ENCODE results near the gene PBX1.

The PBX1 gene

DNA sequence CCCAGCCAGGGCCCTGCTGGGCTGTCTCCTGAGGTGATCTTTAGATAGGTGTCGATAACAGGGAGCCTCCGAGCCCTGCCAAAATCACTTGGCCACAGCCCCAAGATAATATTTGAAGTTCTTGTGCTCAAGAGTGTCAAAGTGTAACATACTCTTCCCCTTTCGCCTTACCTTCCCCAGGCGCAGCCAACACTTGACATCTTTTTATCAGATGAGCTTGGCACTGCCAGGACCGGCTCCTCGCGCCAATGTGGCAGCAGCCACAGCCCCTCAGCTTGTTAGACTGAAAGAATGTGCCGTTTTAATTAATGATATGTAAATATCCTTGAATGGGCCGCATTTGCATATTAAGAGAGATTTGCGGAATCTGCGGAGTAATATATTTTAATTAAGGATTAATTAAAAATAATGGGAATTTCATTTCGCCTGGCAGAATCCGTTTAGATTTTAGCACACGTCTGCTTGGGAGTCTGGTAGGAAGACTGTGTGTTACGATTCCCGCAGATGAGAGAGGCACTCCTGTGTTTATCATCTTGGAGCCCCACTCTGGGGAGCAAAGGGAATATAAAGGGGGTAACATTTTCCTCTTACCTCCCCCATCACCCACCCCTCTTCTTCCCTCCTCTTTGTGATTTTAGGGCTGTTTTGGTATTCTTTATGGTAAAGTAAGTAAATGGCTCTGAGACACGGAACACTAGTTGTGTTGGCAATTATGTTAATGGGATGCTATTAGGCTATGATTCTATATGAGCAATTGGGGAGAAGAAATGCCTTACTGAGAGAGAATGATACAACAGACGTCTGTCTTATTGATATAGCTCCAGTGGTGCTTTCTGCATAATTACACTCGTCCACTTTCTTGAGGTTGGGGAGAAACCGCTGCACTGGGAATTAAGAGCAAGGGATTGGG lies 109.8 kb downstream of the PBX1 start:
- Histone ChIP-seq H3K79me2 (ENCODE audit: low read length) (0 out of 2 replicates have a peak, but pooled peaks cover 6% of the 10 kb centered on the region), H3K27ac (ENCODE audit: low read length) (no peak overlapping the region), H3K4me2 (ENCODE audit: low read depth, low read length) (no peak overlapping the region), H3K36me3 (replicated peaks; ENCODE audit: insufficient read depth, low read length) (no peaks in the 10 kb centered on the region), H3K27me3 (replicated peaks; ENCODE audit: insufficient read depth, low read length) (no peaks in the 10 kb centered on the region), H3K4me3 (ENCODE audit: low read length) (no peak overlapping the region), H4K20me1 (ENCODE audit: insufficient read depth, low read length) (no peaks in the 10 kb centered on the region), H3F3A (ENCODE audit: insufficient read depth, low read length) (peaks cover 7% of the 10 kb centered on the region; the same call in 1 of the 2 replicates), H2AFZ (ENCODE audit: low read length) (no peak overlapping the region), H3K9ac (ENCODE audit: low read length) (no peak overlapping the region), H3K4me1 (ENCODE audit: low read length) (peaks cover 15% of the 10 kb centered on the region), H3K9me3 (replicated peaks; ENCODE audit: insufficient read depth, low read length) (no peaks in the 10 kb centered on the region), H3K9me2 (replicated peaks; ENCODE audit: insufficient read depth, low read length) (no peaks in the 10 kb centered on the region)
- DNase-seq = no peak
- TF ChIP-seq EZH2 (optimal IDR thresholded peaks at IDR 0.05; ENCODE audit: low read depth, low read length) (no peak), EZH2phosphoT487 (IDR thresholded peaks at IDR 0.05; ENCODE audit: low read length) (no peak)
- TF ChIP-seq, protein P1, sequence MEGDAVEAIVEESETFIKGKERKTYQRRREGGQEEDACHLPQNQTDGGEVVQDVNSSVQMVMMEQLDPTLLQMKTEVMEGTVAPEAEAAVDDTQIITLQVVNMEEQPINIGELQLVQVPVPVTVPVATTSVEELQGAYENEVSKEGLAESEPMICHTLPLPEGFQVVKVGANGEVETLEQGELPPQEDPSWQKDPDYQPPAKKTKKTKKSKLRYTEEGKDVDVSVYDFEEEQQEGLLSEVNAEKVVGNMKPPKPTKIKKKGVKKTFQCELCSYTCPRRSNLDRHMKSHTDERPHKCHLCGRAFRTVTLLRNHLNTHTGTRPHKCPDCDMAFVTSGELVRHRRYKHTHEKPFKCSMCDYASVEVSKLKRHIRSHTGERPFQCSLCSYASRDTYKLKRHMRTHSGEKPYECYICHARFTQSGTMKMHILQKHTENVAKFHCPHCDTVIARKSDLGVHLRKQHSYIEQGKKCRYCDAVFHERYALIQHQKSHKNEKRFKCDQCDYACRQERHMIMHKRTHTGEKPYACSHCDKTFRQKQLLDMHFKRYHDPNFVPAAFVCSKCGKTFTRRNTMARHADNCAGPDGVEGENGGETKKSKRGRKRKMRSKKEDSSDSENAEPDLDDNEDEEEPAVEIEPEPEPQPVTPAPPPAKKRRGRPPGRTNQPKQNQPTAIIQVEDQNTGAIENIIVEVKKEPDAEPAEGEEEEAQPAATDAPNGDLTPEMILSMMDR (IDR thresholded peaks at IDR 0.05; ENCODE audit: low read length) = no peak

DNA sequence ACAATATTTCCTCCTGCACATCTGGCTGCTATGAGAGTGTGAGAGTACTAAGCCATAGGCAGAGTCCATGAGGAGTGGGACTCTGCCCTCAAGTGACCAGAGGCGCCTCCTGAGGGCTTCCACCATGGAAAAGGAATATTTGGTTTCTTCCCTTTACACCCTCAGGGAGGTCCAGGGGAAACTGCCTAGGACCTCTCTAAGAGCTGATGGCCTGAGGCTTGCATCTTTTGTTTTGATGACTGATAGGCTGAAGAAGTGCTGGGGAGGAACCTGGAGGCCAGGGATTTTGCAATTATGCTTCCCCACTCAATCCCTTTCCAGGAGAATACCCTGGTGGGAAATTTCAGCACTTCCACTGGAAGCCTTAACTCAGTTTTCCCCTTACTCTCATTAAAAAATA lies 111.0 kb downstream of the PBX1 start:
- peaks cover 7% of the 10 kb centered on the region; the same call in 1 of the 2 replicates for H3F3A ChIP-seq (ENCODE audit: insufficient read depth, low read length)
- H3K4me1 ChIP-seq (ENCODE audit: low read length) = peaks cover 15% of the 10 kb centered on the region
- no peaks in the 10 kb centered on the region for H4K20me1 ChIP-seq (ENCODE audit: insufficient read depth, low read length)
- H2AFZ ChIP-seq (ENCODE audit: low read length) = no peak overlapping the region
- DNase-seq = no peak
- H3K27ac ChIP-seq (ENCODE audit: low read length) = no peak overlapping the region
- TF ChIP-seq EZH2phosphoT487 (IDR thresholded peaks at IDR 0.05; ENCODE audit: low read length) (no peak), EZH2 (optimal IDR thresholded peaks at IDR 0.05; ENCODE audit: low read depth, low read length) (no peak)
- TF ChIP-seq, protein P1 (IDR thresholded peaks at IDR 0.05; ENCODE audit: low read length) = no peak
- H3K36me3 ChIP-seq (replicated peaks; ENCODE audit: insufficient read depth, low read length) = no peaks in the 10 kb centered on the region
- 0 out of 2 replicates have a peak, but pooled peaks cover 3% of the 10 kb centered on the region for H3K79me2 ChIP-seq (ENCODE audit: low read length)
- H3K27me3 ChIP-seq (replicated peaks; ENCODE audit: insufficient read depth, low read length) = no peaks in the 10 kb centered on the region
- H3K4me3 ChIP-seq (ENCODE audit: low read length) = no peak overlapping the region
- H3K4me2 ChIP-seq (ENCODE audit: low read depth, low read length) = no peak overlapping the region
- no peaks in the 10 kb centered on the region for H3K9me3 ChIP-seq (replicated peaks; ENCODE audit: insufficient read depth, low read length)
- no peaks in the 10 kb centered on the region for H3K9me2 ChIP-seq (replicated peaks; ENCODE audit: insufficient read depth, low read length)
- H3K9ac ChIP-seq (ENCODE audit: low read length) = no peak overlapping the region

DNA sequence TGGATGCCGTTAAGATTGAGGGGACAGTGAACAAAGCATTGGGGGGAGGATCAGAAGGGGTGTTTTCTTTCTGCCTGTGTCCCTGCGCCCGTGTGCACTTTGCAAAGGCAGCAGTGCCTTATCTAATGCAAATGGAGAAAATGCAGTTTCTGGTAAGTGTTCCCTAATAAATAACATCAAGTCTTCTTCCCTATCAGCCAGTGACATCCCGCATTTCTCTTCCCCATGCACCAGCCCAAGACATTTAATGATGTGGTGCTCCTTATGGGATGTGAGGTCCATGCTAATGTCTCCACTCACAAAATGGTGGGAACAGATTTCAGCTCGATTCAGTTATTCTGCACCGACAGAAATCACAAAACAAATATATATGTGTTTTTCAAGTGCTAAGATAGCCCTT lies 111.8 kb downstream of the PBX1 start:
- TF ChIP-seq EZH2phosphoT487 (IDR thresholded peaks at IDR 0.05; ENCODE audit: low read length) = no peak
- TF ChIP-seq, protein P1 (IDR thresholded peaks at IDR 0.05; ENCODE audit: low read length) = no peak
- no peak for TF ChIP-seq EZH2 (optimal IDR thresholded peaks at IDR 0.05; ENCODE audit: low read depth, low read length)
- Histone ChIP-seq H3K4me2 (ENCODE audit: low read depth, low read length) (no peak overlapping the region), H3K79me2 (ENCODE audit: low read length) (0 out of 2 replicates have a peak, but pooled peaks cover under 1% of the 10 kb centered on the region), H2AFZ (ENCODE audit: low read length) (no peak overlapping the region), H3F3A (ENCODE audit: insufficient read depth, low read length) (peaks cover 7% of the 10 kb centered on the region; the same call in 1 of the 2 replicates), H3K9ac (ENCODE audit: low read length) (no peak overlapping the region), H3K4me1 (ENCODE audit: low read length) (peaks cover 15% of the 10 kb centered on the region), H3K27me3 (replicated peaks; ENCODE audit: insufficient read depth, low read length) (no peaks in the 10 kb centered on the region), H3K9me3 (replicated peaks; ENCODE audit: insufficient read depth, low read length) (no peaks in the 10 kb centered on the region), H3K4me3 (ENCODE audit: low read length) (no peak overlapping the region), H3K36me3 (replicated peaks; ENCODE audit: insufficient read depth, low read length) (no peaks in the 10 kb centered on the region), H3K9me2 (replicated peaks; ENCODE audit: insufficient read depth, low read length) (no peaks in the 10 kb centered on the region), H4K20me1 (ENCODE audit: insufficient read depth, low read length) (no peaks in the 10 kb centered on the region), H3K27ac (ENCODE audit: low read length) (no peak overlapping the region)
- DNase-seq = no peak
